KBM-7 (cell line): ENCODE results near the gene KRTAP10-4.
"Not testable (repeated sequence)": the region's sequence is repeated elsewhere in the genome, so short reads cannot be mapped to it uniquely, and the experiment has no call there.

Source experiments
- DNase-seq: peaks from one replicate; pipeline ENCODE4 v3.0.0-alpha.2; 2015
- in situ Hi-C: fragments of 300-500 bp; cut with MboI; formaldehyde crosslinking; loops from 2 replicates; pipeline ENCODE4 v1.14.3; 2020; ENCODE audit warnings: low sequenced_read_pairs, low pct_unique_long_range_greater_than_20kb, mixed read lengths

Gene KRTAP10-4

GRCh38 chr21:44603911-44604310 is 30.4 kb downstream of the KRTAP10-4 start:
- in situ Hi-C loops: no loop called here

GRCh38 chr21:44606495-44606894 is 33.0 kb downstream of the KRTAP10-4 start:
- in situ Hi-C loops: no loop called here
- no peak for DNase-seq

More at GRCh38 chr21:44603911-44604310, 30.4 kb downstream of the KRTAP10-4 start:
- no peak for DNase-seq

GRCh38 chr21:44609193-44609592 is 35.7 kb downstream of the KRTAP10-4 start:
- in situ Hi-C loops: no loop called here
- DNase-seq: no peak

GRCh38 chr21:44610157-44610843 is 36.8 kb downstream of the KRTAP10-4 start:
- DNase-seq, in situ Hi-C loops: not testable (repeated sequence)

GRCh38 chr21:44611551-44611950 is 38.0 kb downstream of the KRTAP10-4 start:
- in situ Hi-C loops: no loop called here
- DNase-seq: no peak

- in situ Hi-C loops: no loop called here
- no peak for DNase-seq
Observed at GRCh38 chr21:44612029-44612486, 38.5 kb downstream of the KRTAP10-4 start, which contains the start of gene KRTAP10-8. KRTAP10-8 (plus strand) TSS chr21:44612079; CDS start chr21:44612101, 22 bp downstream.

- DNase-seq: no peak
- in situ Hi-C loops: no loop called here
Observed at GRCh38 chr21:44612669-44613229, 39.2 kb downstream of the KRTAP10-4 start.

- in situ Hi-C loops: no loop called here
- no peak for DNase-seq
Observed at GRCh38 chr21:44613386-44614155, 40.0 kb downstream of the KRTAP10-4 start.

- DNase-seq: no peak
- in situ Hi-C loops: no loop called here
Observed at GRCh38 chr21:44614161-44614631, 40.7 kb downstream of the KRTAP10-4 start.

GRCh38 chr21:44614961-44615391 is 41.4 kb downstream of the KRTAP10-4 start:
- in situ Hi-C loops: no loop called here
- no peak for DNase-seq

- in situ Hi-C loops: no loop called here
- no peak for DNase-seq
Observed at GRCh38 chr21:44615466-44615865, 41.9 kb downstream of the KRTAP10-4 start.

GRCh38 chr21:44615911-44616590 is 42.5 kb downstream of the KRTAP10-4 start:
- DNase-seq: no peak
- in situ Hi-C loops: no loop called here

GRCh38 chr21:44616591-44616926 is 43.0 kb downstream of the KRTAP10-4 start:
- no peak for DNase-seq
- in situ Hi-C loops: no loop called here

GRCh38 chr21:44617071-44617501 is 43.6 kb downstream of the KRTAP10-4 start:
- no peak for DNase-seq
- in situ Hi-C loops: no loop called here

- DNase-seq: no peak
- in situ Hi-C loops: no loop called here
Observed at GRCh38 chr21:44618504-44618903, 45.0 kb downstream of the KRTAP10-4 start.

- in situ Hi-C loops: no loop called here
- DNase-seq: no peak
Observed at GRCh38 chr21:44618909-44619308, 45.4 kb downstream of the KRTAP10-4 start.

GRCh38 chr21:44619886-44620285 is 46.4 kb downstream of the KRTAP10-4 start:
- DNase-seq: no peak
- in situ Hi-C loops: no loop called here

- DNase-seq: no peak
- in situ Hi-C loops: no loop called here
Observed at GRCh38 chr21:44623575-44623974, 50.0 kb downstream of the KRTAP10-4 start.
